OCI-LY3 (cell line): ENCODE measurements around the gene ELAVL1.

Source experiments
- H2AFZ ChIP-seq: fragments of 200-600, 300-600 bp; shearing (Covaris generic); 2 replicates; pipeline ENCODE4 v1.6.0; 2014; ENCODE audit warnings: antibody characterized with exemption, low read depth, low read length
- H3K27ac ChIP-seq: fragments of 200-600, 300-600 bp; sonication (generic); 2 replicates; pipeline ENCODE4 v1.5.1; 2014; ENCODE audit warnings: mild to moderate bottlenecking, low read length, moderate library complexity, mixed read lengths
- H3K27me3 ChIP-seq: fragments of 200-600, 300-600 bp; sonication (generic); 2 replicates; pipeline ENCODE4 v1.6.1; 2014; ENCODE audit warnings: low read depth, low read length, mixed read lengths
- H3K36me3 ChIP-seq: fragments of 200-600, 300-600 bp; sonication (generic); replicated peaks from 2 replicates; pipeline ENCODE3; 2014; ENCODE audit warnings: low read depth, low read length, mixed read lengths
- H3K4me1 ChIP-seq: fragments of 300-600, 200-600 bp; sonication (generic); 2 replicates; pipeline ENCODE4 v1.6.1; 2014; ENCODE audit warnings: low read length, mixed read lengths
- H3K4me2 ChIP-seq: fragments of 200-600, 300-600 bp; sonication (generic); 2 replicates; pipeline ENCODE4 v1.6.1; 2014; ENCODE audit warnings: low read length, mixed read lengths
- H3K4me3 ChIP-seq: fragments of 300-600, 200-600 bp; sonication (generic); 2 replicates; pipeline ENCODE4 v1.5.1; 2014; ENCODE audit warnings: antibody characterized with exemption, mild to moderate bottlenecking, low read length, moderate library complexity
- H3K79me2 ChIP-seq: fragments of 300-600, 200-600 bp; shearing (Covaris generic); 2 replicates; pipeline ENCODE4 v1.6.1; 2014; ENCODE audit warnings: mild to moderate bottlenecking, low read length, mixed read lengths
- H3K9ac ChIP-seq: fragments of 300-600, 200-600 bp; shearing (Covaris generic); 2 replicates; pipeline ENCODE4 v1.6.0; 2014; ENCODE audit warnings: mild to moderate bottlenecking, low read length, moderate library complexity
- H3K9me3 ChIP-seq: fragments of 200-600, 300-600 bp; shearing (Covaris generic); 2 replicates; pipeline ENCODE4 v1.6.1; 2014; ENCODE audit warnings: low read length, mixed read lengths; ENCODE audit not compliant: insufficient read depth
- H4K20me1 ChIP-seq: fragments of 200-600, 300-600 bp; sonication (generic); 2 replicates; pipeline ENCODE4 v1.6.1; 2016; ENCODE audit warnings: low read length, mixed read lengths; ENCODE audit not compliant: insufficient read depth
- EZH2phosphoT487 ChIP-seq: fragments of 200-600 bp; shearing (Covaris generic); IDR thresholded peaks from 2 replicates; pipeline ENCODE4 v1.6.1; 2018; ENCODE audit warnings: antibody characterized with exemption, mixed run types, low read depth
- TF ChIP-seq, protein P1 (sequence below): fragments of 200-600, 300-600 bp; sonication (generic); IDR thresholded peaks from 2 replicates; pipeline ENCODE4 v1.5.1; 2014; ENCODE audit warnings: antibody characterized with exemption, low read length, low read depth

Gene ELAVL1

DNA sequence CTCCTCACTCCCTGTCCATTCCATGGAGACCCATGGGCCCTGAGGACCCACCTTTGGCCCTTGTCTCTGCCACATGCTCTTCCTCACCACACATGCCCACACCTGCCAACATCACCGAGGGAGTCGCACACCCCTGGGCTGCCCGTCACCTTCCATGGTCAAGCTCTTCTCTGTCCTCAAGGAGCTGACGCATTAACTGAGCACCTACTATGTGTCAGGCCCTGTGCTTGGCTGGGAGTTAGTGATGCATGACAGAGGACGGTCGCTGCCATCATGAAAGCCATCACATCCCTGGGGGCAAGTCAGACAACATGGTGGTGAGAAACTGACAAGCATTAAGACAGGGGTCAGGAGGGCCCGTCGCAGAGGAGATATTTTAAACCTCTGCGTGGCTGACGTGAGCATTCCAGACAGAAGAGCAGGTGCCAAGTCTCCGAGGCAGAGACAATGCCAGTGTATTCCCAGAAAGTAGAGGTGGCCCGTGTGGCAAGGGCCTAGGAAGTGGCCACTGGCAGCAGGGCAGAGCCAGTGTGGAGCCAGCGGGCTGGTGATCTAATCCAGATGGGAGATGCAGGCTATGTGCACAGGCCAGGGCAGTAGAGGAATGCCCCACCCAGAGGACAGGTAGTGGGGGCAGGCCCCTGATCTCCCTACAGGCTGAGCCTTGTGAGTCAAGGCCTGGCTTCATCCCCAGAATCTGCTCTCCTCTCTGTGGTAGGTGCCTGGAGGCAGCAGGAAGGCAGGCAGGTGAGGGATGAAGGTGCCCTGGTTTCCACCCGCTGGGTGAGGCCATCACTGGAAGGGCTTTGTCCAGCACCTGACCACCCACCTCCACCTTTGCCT, 21.2 kb downstream of the ELAVL1 start:
- Histone ChIP-seq H3K9ac (no peak overlapping the region), H3K79me2 (peaks cover 74% of the 10 kb centered on the region), H3K27me3 (no peaks in the 10 kb centered on the region), H3K36me3 (peaks cover 69% of the 10 kb centered on the region), H3K4me3 (no peak overlapping the region), H2AFZ (no peak overlapping the region), H3K27ac (no peak overlapping the region), H3K9me3 (no peaks in the 10 kb centered on the region), H3K4me2 (no peak overlapping the region), H4K20me1 (peaks cover 66% of the 10 kb centered on the region), H3K4me1 (no peaks in the 10 kb centered on the region)
- TF ChIP-seq, protein P1, sequence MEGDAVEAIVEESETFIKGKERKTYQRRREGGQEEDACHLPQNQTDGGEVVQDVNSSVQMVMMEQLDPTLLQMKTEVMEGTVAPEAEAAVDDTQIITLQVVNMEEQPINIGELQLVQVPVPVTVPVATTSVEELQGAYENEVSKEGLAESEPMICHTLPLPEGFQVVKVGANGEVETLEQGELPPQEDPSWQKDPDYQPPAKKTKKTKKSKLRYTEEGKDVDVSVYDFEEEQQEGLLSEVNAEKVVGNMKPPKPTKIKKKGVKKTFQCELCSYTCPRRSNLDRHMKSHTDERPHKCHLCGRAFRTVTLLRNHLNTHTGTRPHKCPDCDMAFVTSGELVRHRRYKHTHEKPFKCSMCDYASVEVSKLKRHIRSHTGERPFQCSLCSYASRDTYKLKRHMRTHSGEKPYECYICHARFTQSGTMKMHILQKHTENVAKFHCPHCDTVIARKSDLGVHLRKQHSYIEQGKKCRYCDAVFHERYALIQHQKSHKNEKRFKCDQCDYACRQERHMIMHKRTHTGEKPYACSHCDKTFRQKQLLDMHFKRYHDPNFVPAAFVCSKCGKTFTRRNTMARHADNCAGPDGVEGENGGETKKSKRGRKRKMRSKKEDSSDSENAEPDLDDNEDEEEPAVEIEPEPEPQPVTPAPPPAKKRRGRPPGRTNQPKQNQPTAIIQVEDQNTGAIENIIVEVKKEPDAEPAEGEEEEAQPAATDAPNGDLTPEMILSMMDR = no peak
- TF ChIP-seq EZH2phosphoT487 = no peak

DNA sequence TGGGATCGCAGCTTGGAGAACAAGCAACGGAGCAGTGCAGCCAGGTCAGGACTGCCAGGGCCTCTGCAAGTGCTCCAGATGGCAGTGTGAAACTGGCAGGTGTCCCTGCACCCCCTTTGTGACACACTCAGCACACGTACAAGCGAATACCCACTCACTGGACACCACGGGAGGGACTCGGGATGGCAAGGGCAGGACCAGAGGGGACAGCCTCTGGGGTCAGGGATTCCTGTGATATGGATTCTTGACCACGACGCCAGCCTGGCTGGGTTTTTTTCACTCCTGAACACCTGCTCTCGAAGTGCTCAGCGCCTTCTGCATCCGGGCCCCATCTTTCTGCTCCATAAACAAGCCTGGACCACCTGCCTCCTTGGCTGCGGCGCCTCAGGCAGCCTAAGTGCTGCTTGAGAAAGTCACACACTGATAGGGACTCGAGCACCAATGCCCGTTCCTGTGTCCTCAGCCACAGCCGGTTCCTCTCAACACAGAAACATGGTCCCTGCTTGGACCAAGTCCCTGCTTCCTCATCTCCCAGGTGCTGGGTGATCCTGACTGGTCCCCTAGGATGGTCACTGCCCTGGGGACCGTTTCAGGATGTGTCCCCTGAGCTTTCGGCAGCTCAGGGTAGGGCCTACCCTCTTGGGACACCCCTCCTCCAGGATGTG, 22.0 kb downstream of the ELAVL1 start:
- Histone ChIP-seq H3K27ac (no peak overlapping the region), H2AFZ (no peak overlapping the region), H3K36me3 (peaks cover 70% of the 10 kb centered on the region), H3K79me2 (peaks cover 73% of the 10 kb centered on the region), H3K9ac (no peak overlapping the region), H3K4me1 (no peaks in the 10 kb centered on the region), H4K20me1 (peaks cover 59% of the 10 kb centered on the region), H3K4me3 (no peak overlapping the region), H3K27me3 (no peaks in the 10 kb centered on the region), H3K4me2 (no peak overlapping the region), H3K9me3 (no peaks in the 10 kb centered on the region)
- TF ChIP-seq EZH2phosphoT487 = no peak
- TF ChIP-seq, protein P1 = no peak

DNA sequence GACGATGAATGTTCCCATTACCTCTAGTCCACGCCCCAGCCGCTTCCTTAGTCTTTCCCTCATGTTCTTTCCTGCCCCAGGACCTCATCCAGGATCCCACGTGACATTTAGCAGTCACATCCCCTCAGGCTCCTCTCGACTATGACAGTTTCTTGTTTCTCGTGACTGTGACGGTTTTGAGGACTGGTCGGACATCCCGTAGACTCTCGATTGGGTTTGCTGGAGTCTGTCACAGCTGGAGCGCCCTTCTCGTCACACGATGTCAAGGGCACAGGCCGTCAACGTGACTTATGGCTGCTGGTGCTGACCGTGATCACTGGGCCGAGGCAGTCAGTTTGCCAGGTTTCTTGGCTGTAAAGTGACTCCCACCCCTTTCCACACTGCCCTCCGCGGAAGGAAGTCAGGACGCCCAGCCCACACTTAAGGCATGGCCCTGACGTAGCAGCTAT, 22.8 kb downstream of the ELAVL1 start:
- no peaks in the 10 kb centered on the region for H3K4me1 ChIP-seq
- peaks cover 70% of the 10 kb centered on the region for H3K79me2 ChIP-seq
- H3K4me3 ChIP-seq = no peak overlapping the region
- peaks cover 71% of the 10 kb centered on the region for H3K36me3 ChIP-seq
- TF ChIP-seq, protein P1 = no peak
- no peak for TF ChIP-seq EZH2phosphoT487
- no peaks in the 10 kb centered on the region for H3K9me3 ChIP-seq
- H3K4me2 ChIP-seq = no peak overlapping the region
- H4K20me1 ChIP-seq = peaks cover 55% of the 10 kb centered on the region
- H3K9ac ChIP-seq = no peak overlapping the region
- H3K27ac ChIP-seq = no peak overlapping the region
- H3K27me3 ChIP-seq = no peaks in the 10 kb centered on the region
- no peak overlapping the region for H2AFZ ChIP-seq

DNA sequence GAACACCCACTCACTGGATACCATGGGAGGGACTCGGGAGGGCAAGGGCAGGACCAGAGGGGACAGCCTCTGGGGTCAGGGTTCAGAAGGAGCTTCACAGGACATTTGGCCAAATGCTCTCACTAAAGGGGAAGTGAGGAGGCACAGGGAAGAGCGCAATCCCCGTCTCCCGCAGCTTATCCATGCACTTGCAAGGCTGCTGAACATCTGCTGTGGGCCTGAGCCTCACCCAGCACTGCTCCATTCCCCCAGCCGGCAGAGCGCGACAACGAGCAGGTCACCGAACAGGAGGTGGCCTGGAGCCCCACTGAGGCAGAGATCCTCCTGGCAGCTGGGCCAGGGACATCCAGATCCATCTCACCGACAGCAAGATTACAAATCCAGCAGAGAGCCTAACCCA, 23.3 kb downstream of the ELAVL1 start:
- no peak overlapping the region for H3K4me3 ChIP-seq
- no peak overlapping the region for H3K27ac ChIP-seq
- H2AFZ ChIP-seq = no peak overlapping the region
- peaks cover 53% of the 10 kb centered on the region for H4K20me1 ChIP-seq
- no peaks in the 10 kb centered on the region for H3K4me1 ChIP-seq
- TF ChIP-seq, protein P1 = no peak
- TF ChIP-seq EZH2phosphoT487 = no peak
- peaks cover 70% of the 10 kb centered on the region for H3K79me2 ChIP-seq
- H3K9ac ChIP-seq = no peak overlapping the region
- H3K36me3 ChIP-seq = peaks cover 71% of the 10 kb centered on the region
- no peaks in the 10 kb centered on the region for H3K9me3 ChIP-seq
- H3K27me3 ChIP-seq = no peaks in the 10 kb centered on the region
- H3K4me2 ChIP-seq = no peak overlapping the region
